ENCODE measurements around the gene C2CD2.

DNA sequence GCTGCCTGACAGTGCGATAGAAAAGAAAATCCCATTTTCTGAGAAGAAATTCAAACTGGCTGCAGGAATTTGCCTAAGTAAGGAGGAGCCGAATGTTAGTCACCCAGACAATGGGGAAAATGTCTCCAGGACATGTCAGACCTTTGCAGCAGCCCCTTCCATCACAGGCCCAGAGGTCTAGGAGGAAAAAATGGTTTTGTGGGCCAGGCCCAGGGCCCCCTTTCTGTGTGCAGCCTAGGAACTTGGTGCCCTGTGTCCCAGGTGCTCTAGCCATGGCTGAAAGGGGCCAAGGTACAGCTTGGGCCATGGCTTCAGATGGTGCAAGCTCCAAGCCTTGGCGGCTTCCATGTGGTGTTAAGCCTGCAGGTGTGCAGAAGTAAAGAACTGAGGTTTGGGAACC is 41.8 kb upstream of the C2CD2 start:
- TF ChIP-seq, protein P1, sequence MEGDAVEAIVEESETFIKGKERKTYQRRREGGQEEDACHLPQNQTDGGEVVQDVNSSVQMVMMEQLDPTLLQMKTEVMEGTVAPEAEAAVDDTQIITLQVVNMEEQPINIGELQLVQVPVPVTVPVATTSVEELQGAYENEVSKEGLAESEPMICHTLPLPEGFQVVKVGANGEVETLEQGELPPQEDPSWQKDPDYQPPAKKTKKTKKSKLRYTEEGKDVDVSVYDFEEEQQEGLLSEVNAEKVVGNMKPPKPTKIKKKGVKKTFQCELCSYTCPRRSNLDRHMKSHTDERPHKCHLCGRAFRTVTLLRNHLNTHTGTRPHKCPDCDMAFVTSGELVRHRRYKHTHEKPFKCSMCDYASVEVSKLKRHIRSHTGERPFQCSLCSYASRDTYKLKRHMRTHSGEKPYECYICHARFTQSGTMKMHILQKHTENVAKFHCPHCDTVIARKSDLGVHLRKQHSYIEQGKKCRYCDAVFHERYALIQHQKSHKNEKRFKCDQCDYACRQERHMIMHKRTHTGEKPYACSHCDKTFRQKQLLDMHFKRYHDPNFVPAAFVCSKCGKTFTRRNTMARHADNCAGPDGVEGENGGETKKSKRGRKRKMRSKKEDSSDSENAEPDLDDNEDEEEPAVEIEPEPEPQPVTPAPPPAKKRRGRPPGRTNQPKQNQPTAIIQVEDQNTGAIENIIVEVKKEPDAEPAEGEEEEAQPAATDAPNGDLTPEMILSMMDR (IDR thresholded peaks at IDR 0.05), result no peak
- no peak for TF ChIP-seq POLR2A (IDR thresholded peaks at IDR 0.05)
